K562 (cell line): Measurements from ENCODE around the gene LRRC14B. TPM values are rescaled to one million over a fixed set of nuclear protein-coding genes. Genes with fewer than 3 reads are reported as not detected.

Source experiments
- ATAC-seq: fragments of 200-7000 bp; cut with Tn5 transposase; 3 replicates; pipeline ENCODE4 v1.9.1; 2020; ENCODE audit warnings: moderate library complexity
- BruUV-seq: library from RNA; stranded (reverse); fragments of 400-500 nt; replicated peaks from 2 replicates; lab custom pipeline; 2021; lab: Mats Ljungman, UMichigan
- CTCF ChIA-PET: fragments of 300-600 bp; formaldehyde crosslinking; extraction: SDS; loops from one replicate; lab custom pipeline; 2021; ENCODE audit warnings: low intra/inter-chr PET ratio; lab: Yijun Ruan, JAX
- POLR2A ChIA-PET: fragments of 300-600, 350-650 bp; sonication (Branson Sonifier 250); formaldehyde crosslinking; extraction: SDS; loops from one replicate; lab custom pipeline; 2021; ENCODE audit warnings: antibody characterized with exemption, inconsistent platforms; lab: Yijun Ruan, JAX
- DNase-seq, 4 experiments: peaks; one replicate each; pipeline versions ENCODE4 v3.0.0 to v3.0.0-alpha.2; 2011 to 2018; ENCODE audit warnings: low spot score in 3 of 4, mixed read lengths in 3 of 4; ENCODE audit errors: extremely low read depth in 1 of 4
- FAIRE-seq: peaks from 2 replicates; lab custom pipeline; 2011; peaks lifted over from hg19 to GRCh38; lab: Jason Lieb, UNC
- H2AFZ ChIP-seq: 2 replicates; pipeline ENCODE4 v1.6.0; 2011; ENCODE audit warnings: low read depth, low read length, control low read depth, inconsistent platforms
- H3K27ac ChIP-seq: fragments of 200-600 bp; 3 replicates; pipeline ENCODE4 v1.8.0; 2011; ENCODE audit warnings: low read depth, mild to moderate bottlenecking, control low read depth, inconsistent platforms, low read length, moderate library complexity, mixed read lengths; ENCODE audit errors: extremely low read depth
- H3K27me3 ChIP-seq, 2 experiments: fragments of 300-600 bp in 1 of 2; 2 replicates in 1 of 2; 3 replicates in 1 of 2; pipeline versions ENCODE4 v1.6.0 to v1.8.0; 2011; ENCODE audit warnings: inconsistent platforms in 2 of 2, low read length in 2 of 2, mild to moderate bottlenecking in 1 of 2, mixed read lengths in 1 of 2, moderate library complexity in 1 of 2; ENCODE audit not compliant: control insufficient read depth in 2 of 2, insufficient read depth in 2 of 2
- H3K36me3 ChIP-seq: fragments of 300-600 bp; 3 replicates; pipeline ENCODE4 v1.8.0; 2011; ENCODE audit warnings: mild to moderate bottlenecking, low read length, inconsistent platforms; ENCODE audit not compliant: control insufficient read depth, insufficient read depth
- H3K4me1 ChIP-seq, 2 experiments: fragments of 200-600 bp in 1 of 2; replicated peaks in 1 of 2; 2 replicates in 1 of 2; 3 replicates in 1 of 2; pipeline versions ENCODE4 v1.5.1 to v1.8.0; 2011; ENCODE audit warnings: inconsistent platforms in 2 of 2, low read length in 2 of 2, mild to moderate bottlenecking in 1 of 2, mixed read lengths in 1 of 2, moderate library complexity in 1 of 2; ENCODE audit not compliant: control insufficient read depth in 2 of 2, insufficient read depth in 2 of 2
- H3K4me2 ChIP-seq: 2 replicates; pipeline ENCODE4 v1.6.1; 2011; ENCODE audit warnings: low read length, control low read depth, inconsistent platforms, mixed read lengths; ENCODE audit not compliant: insufficient read depth
- H3K4me3 ChIP-seq: fragments of 200-600 bp; sonication (generic), shearing (Covaris generic); 2 replicates; pipeline ENCODE4 v1.5.1; 2016; ENCODE audit warnings: control low read depth, inconsistent platforms
- H3K79me2 ChIP-seq: fragments of 200-600 bp; 3 replicates; pipeline ENCODE4 v1.8.0; 2011; ENCODE audit warnings: low read length, inconsistent platforms; ENCODE audit not compliant: control insufficient read depth, insufficient read depth
- H3K9ac ChIP-seq, 2 experiments: 2 replicates each; pipeline versions ENCODE4 v1.6.0 to v1.6.1; 2011; ENCODE audit warnings: low read depth in 2 of 2, low read length in 2 of 2, control low read depth in 1 of 2, inconsistent platforms in 1 of 2, mild to moderate bottlenecking in 1 of 2, mixed read lengths in 1 of 2; ENCODE audit not compliant: insufficient read depth in 1 of 2
- H3K9me1 ChIP-seq: one replicate; pipeline ENCODE4 v1.6.0; 2011; ENCODE audit warnings: inconsistent platforms, mild to moderate bottlenecking, low read length, moderate library complexity; ENCODE audit not compliant: control insufficient read depth, insufficient read depth
- H3K9me3 ChIP-seq: replicated peaks from 2 replicates; pipeline ENCODE4 v1.5.1; 2011; ENCODE audit warnings: low read depth, low read length, inconsistent platforms; ENCODE audit not compliant: control insufficient read depth, insufficient read depth
- H4K20me1 ChIP-seq: replicated peaks from 2 replicates; pipeline ENCODE4 v1.6.1; 2011; ENCODE audit warnings: low read length, inconsistent platforms, mixed read lengths; ENCODE audit not compliant: control insufficient read depth, insufficient read depth
- DPF2 ChIP-seq: fragments of 450-650 bp; IDR thresholded peaks from 2 replicates; pipeline ENCODE4 v1.6.1; 2016
- HCFC1 ChIP-seq: IDR thresholded peaks from 2 replicates; pipeline ENCODE4 v1.6.1; 2012; ENCODE audit warnings: low read depth, low read length, improper control_type of control experiment
- HMG20A ChIP-seq: fragments of 450-650 bp; formaldehyde crosslinking; conservative IDR thresholded peaks from 2 replicates; pipeline ENCODE4 v1.4.0; 2020; ENCODE audit warnings: mild to moderate bottlenecking, mixed read lengths
- MAFG ChIP-seq: fragments of 450-650 bp; conservative IDR thresholded peaks from 2 replicates; pipeline ENCODE4 v1.6.1; 2016; ENCODE audit warnings: missing genetic modification characterization, missing compliant biosample characterization
- MED1 ChIP-seq: sonication (generic); formaldehyde crosslinking; IDR thresholded peaks from 2 replicates; pipeline ENCODE4 v1.8.1; 2023; ENCODE audit warnings: missing genetic modification reagents, borderline replicate concordance
- NBN ChIP-seq: fragments of 450-650 bp; IDR thresholded peaks from 2 replicates; pipeline ENCODE4 v1.6.1; 2016; ENCODE audit warnings: low read depth, mild to moderate bottlenecking
- NFRKB ChIP-seq: fragments of 450-650 bp; IDR thresholded peaks from 2 replicates; pipeline ENCODE4 v1.6.1; 2016; ENCODE audit warnings: low read depth
- PHF21A ChIP-seq: fragments of 450-650 bp; IDR thresholded peaks from 2 replicates; pipeline ENCODE4 v1.6.1; 2017; ENCODE audit warnings: low read depth, borderline replicate concordance
- TAF7 ChIP-seq: fragments of 450-650 bp; IDR thresholded peaks from 2 replicates; pipeline ENCODE4 v1.6.1; 2016; ENCODE audit warnings: missing genetic modification characterization, missing compliant biosample characterization
- YBX1 ChIP-seq: fragments of 450-650 bp; IDR thresholded peaks from 2 replicates; pipeline ENCODE4 v1.7.1; 2016; ENCODE audit warnings: mild to moderate bottlenecking
- ZNF184 ChIP-seq: sonication (generic); formaldehyde crosslinking; IDR thresholded peaks from 2 replicates; pipeline ENCODE4 v1.5.0; 2020; ENCODE audit warnings: missing genetic modification reagents
- ZNF347 ChIP-seq: fragments of 450-650 bp; formaldehyde crosslinking; IDR thresholded peaks from 2 replicates; pipeline ENCODE4 v1.4.0; 2020; ENCODE audit warnings: low read depth, mild to moderate bottlenecking, moderate library complexity
- WGBS: fragments of 100-300 bp; shearing (Covaris generic); methylation state at CpG from one replicate; pipeline ENCODE4 v1.1.6; 2016; ENCODE audit warnings: low coverage, mixed read lengths; ENCODE audit not compliant: insufficient coverage; ENCODE audit errors: missing lambda C conversion rate; 5-methylcytosine and 5-hydroxymethylcytosine counted together
- in situ Hi-C: fragments of 300-500 bp; cut with MboI; formaldehyde crosslinking; loops from 4 replicates; pipeline ENCODE4 v1.15.0; 2018; ENCODE audit warnings: inconsistent platforms, mixed read lengths
- intact Hi-C: fragments of 100-400 bp; cut with micrococcal nuclease; formaldehyde crosslinking; loops from 2 replicates; pipeline ENCODE4 v1.14.2; 2022
- polyA plus RNA-seq, 8 experiments: library from polyadenylated mRNA; depleted of rRNA in 4 of 8; stranded (reverse) in 5 of 8; unstranded in 3 of 8; fragments of >200 nt; fragmentation: Nextera tagmentation in 2 of 8; fragmentation: Illumina TruSeq in 1 of 8; extraction: Ambion mirVana in 2 of 8; extraction: Trizol in 1 of 8; gene quantifications; 2 replicates each; pipeline versions ENCODE4 v1.2.1 to v1.2.3, GENCODE V29; 2011 to 2014; ENCODE audit warnings: inconsistent platforms in 1 of 8, missing spikeins in 1 of 8
- total RNA-seq, 7 experiments: library from RNA; depleted of rRNA in 6 of 7; stranded (reverse); fragments of >200 nt in 6 of 7; fragmentation: Illumina TruSeq in 2 of 7; extraction: Trizol in 2 of 7; gene quantifications; 2 replicates each; pipeline versions ENCODE4 v1.2.1 to v1.2.3, GENCODE V29; 2011 to 2021; ENCODE audit warnings: low replicate concordance in 1 of 7
- TF ChIP-seq, protein P1 (sequence below), 2 experiments: IDR thresholded peaks in 1 of 2; conservative IDR thresholded peaks in 1 of 2; 2 replicates each; pipeline ENCODE4 v1.6.1; 2016; ENCODE audit warnings: low read depth in 2 of 2, mild to moderate bottlenecking in 1 of 2, missing compliant biosample characterization in 1 of 2, missing genetic modification characterization in 1 of 2, moderate library complexity in 1 of 2
- TF ChIP-seq, protein P2 (sequence below): sonication (generic); formaldehyde crosslinking; IDR thresholded peaks from 2 replicates; pipeline ENCODE4 v1.9.0; 2022; ENCODE audit warnings: mild to moderate bottlenecking, missing genetic modification reagents
- TF ChIP-seq, protein P3 (sequence below): sonication (generic); formaldehyde crosslinking; IDR thresholded peaks from 2 replicates; pipeline ENCODE4 v1.8.1; 2023; ENCODE audit warnings: mild to moderate bottlenecking, missing genetic modification reagents

The LRRC14B gene
- total and polyA plus RNA-seq, 9 of the 15 experiments (the other 6 are each of a cell fraction or from before 2014, with no cell fraction given), result not detected

DNA sequence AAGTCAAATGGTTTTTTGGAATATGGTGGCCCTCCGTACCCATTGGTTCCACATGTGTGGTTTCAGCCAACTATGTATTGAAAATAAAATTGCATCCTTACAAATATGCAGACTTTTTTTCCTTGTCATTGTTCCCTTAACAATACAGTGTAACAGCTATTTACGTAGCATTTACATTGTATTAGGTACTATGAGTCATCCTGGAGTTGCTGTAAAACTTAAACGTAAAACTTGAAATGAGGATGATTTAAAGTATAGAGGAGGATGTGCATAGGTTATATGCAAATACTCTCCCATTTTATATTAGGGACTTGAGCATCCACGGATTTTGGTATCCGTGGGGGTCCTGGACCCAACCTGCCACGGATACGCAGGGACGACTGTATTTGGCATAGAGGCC is 43.2 kb downstream of the LRRC14B start:
- Histone ChIP-seq H3K9me3 (no peaks in the 10 kb centered on the region), H3K36me3 (peaks cover 86% of the 10 kb centered on the region), H3K27me3 (no peaks in the 10 kb centered on the region), H3K4me2 (no peak overlapping the region), H3K9me1 (no peaks in the 10 kb centered on the region), H3K4me3 (no peak overlapping the region), H3K27ac (no peak overlapping the region), H3K9ac (no peak overlapping the region), H2AFZ (no peak overlapping the region), H3K79me2 (no peaks in the 10 kb centered on the region), H3K4me1 (no peaks in the 10 kb centered on the region), H4K20me1 (no peaks in the 10 kb centered on the region)
- ChIA-PET POLR2A (no interaction called here), CTCF (no interaction called here)
- no peak for ATAC-seq
- FAIRE-seq, result no peak
- BruUV-seq, result no TSS peak
- in situ Hi-C loops, result no loop called here
- 98% methylated on average over 8 of the region's 8 CpGs for WGBS
- no peak for DNase-seq
- TF ChIP-seq, protein P1, sequence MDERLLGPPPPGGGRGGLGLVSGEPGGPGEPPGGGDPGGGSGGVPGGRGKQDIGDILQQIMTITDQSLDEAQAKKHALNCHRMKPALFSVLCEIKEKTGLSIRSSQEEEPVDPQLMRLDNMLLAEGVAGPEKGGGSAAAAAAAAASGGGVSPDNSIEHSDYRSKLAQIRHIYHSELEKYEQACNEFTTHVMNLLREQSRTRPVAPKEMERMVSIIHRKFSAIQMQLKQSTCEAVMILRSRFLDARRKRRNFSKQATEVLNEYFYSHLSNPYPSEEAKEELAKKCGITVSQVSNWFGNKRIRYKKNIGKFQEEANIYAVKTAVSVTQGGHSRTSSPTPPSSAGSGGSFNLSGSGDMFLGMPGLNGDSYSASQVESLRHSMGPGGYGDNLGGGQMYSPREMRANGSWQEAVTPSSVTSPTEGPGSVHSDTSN (CRISPR knock-in tag; IDR thresholded peaks at IDR 0.05; ENCODE audit: low read depth), result no peak
- TF ChIP-seq, protein P1 (tag; conservative IDR thresholded peaks at IDR 0.05; ENCODE audit: low read depth), result no peak
- TF ChIP-seq NFRKB, result no peak
- no peak for TF ChIP-seq HMG20A (CRISPR knock-in tag)
- no peak for TF ChIP-seq PHF21A
- TF ChIP-seq ZNF184, result no peak
- TF ChIP-seq, protein P2, sequence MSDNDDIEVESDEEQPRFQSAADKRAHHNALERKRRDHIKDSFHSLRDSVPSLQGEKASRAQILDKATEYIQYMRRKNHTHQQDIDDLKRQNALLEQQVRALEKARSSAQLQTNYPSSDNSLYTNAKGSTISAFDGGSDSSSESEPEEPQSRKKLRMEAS, result no peak
- TF ChIP-seq, protein P3, sequence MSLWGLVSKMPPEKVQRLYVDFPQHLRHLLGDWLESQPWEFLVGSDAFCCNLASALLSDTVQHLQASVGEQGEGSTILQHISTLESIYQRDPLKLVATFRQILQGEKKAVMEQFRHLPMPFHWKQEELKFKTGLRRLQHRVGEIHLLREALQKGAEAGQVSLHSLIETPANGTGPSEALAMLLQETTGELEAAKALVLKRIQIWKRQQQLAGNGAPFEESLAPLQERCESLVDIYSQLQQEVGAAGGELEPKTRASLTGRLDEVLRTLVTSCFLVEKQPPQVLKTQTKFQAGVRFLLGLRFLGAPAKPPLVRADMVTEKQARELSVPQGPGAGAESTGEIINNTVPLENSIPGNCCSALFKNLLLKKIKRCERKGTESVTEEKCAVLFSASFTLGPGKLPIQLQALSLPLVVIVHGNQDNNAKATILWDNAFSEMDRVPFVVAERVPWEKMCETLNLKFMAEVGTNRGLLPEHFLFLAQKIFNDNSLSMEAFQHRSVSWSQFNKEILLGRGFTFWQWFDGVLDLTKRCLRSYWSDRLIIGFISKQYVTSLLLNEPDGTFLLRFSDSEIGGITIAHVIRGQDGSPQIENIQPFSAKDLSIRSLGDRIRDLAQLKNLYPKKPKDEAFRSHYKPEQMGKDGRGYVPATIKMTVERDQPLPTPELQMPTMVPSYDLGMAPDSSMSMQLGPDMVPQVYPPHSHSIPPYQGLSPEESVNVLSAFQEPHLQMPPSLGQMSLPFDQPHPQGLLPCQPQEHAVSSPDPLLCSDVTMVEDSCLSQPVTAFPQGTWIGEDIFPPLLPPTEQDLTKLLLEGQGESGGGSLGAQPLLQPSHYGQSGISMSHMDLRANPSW (CRISPR knock-in tag), result no peak
- TF ChIP-seq DPF2, result no peak
- no peak for TF ChIP-seq MED1 (CRISPR knock-in tag)
- TF ChIP-seq YBX1, result no peak
- TF ChIP-seq HCFC1, result no peak
- no peak for TF ChIP-seq TAF7
- no peak for TF ChIP-seq MAFG
- no peak for TF ChIP-seq NBN
- no peak for TF ChIP-seq ZNF347
- intact Hi-C loops, result no loop called here
